GM18519 (cell line): Measurements from ENCODE around the gene ASIC3.

Experiments used
- ATAC-seq: cut with Tn5 transposase; IDR thresholded peaks from one replicate; pipeline ENCODE4 v1.9.1; 2021; ENCODE audit warnings: mild to moderate bottlenecking, moderate library complexity; ENCODE audit not compliant: unreplicated experiment, low FRiP score

Gene ASIC3

DNA sequence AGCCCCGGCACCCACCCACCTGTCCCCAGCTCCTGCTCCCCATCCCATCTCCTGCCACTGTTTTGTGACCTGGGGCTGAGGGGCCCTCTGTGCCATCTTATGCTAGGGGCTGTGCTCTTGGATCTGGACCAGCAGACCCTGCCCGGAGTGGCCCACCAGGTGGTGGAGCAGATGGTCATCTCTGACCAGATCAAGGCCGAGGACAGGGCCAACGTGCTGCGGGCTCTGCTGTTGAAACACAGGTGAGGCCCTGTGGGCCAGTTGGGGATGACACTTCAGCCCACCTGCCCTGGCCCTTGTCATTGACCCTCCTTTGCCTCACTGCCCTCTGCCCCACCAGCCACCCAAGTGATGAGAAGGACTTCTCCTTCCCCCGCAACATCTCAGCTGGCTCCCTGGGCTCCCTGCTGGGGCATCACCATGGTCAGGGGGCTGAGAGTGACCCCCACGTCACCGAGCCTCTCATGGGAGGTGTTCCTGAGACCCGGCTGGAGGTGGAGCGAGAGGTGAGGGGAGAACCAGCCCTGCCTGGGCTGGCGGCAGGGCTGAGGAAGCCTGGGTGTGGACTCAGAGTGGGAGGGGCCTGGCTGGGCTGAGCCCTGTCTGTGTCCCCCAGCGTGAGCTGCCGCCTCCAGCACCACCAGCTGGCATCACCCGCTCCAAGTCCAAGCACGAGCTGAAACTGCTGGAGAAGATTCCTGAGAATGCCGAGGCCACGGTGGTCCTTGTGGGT is 21.7 kb downstream of the ASIC3 start:
- no peak for ATAC-seq

DNA sequence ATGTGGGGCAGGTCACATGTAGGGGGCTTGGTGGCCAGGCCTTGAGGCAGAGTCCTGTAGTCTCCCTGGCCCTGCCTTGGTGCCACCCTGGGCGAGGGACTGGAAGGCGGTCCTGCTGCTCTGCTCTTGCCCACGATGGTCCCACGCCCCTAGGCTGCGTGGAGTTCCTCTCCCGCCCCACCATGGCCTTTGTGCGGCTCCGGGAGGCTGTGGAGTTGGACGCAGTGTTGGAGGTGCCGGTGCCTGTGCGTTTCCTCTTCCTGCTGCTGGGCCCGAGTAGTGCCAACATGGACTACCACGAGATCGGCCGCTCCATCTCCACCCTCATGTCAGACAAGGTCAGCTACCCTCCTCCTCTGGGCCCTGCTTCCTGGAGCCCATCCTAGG is 22.2 kb downstream of the ASIC3 start:
- no peak for ATAC-seq

DNA sequence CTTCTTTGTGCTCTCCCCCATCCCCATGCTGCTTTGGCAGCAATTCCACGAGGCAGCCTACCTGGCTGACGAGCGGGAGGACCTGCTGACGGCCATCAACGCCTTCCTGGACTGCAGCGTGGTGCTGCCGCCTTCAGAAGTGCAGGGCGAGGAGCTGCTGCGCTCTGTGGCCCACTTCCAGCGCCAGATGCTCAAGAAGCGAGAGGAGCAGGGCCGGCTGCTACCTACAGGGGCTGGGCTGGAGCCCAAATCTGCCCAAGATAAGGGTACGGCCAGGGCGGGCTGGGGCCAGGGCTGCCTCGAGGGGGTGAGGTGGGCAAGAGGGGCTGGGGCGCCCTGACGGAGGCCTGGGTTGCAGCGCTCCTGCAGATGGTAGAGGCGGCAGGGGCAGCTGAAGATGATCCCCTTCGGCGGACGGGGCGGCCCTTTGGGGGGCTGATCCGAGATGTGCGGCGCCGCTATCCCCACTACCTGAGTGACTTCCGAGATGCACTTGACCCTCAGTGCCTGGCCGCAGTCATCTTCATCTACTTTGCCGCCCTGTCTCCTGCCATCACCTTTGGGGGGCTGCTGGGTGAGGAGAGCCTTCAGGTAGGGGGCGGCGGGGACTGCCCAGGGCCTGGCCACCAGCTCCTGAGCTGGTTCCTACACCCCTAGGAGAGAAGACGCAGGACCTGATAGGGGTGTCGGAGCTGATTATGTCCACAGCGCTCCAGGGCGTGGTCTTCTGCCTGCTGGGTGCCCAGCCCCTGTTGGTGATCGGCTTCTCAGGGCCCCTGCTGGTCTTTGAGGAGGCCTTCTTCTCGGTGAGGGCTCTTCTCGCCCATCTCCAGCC is 22.9 kb downstream of the ASIC3 start:
- ATAC-seq: no peak

- no peak for ATAC-seq
Observed at GRCh38 chr7:151073990-151074389, 25.7 kb downstream of the ASIC3 start.

DNA sequence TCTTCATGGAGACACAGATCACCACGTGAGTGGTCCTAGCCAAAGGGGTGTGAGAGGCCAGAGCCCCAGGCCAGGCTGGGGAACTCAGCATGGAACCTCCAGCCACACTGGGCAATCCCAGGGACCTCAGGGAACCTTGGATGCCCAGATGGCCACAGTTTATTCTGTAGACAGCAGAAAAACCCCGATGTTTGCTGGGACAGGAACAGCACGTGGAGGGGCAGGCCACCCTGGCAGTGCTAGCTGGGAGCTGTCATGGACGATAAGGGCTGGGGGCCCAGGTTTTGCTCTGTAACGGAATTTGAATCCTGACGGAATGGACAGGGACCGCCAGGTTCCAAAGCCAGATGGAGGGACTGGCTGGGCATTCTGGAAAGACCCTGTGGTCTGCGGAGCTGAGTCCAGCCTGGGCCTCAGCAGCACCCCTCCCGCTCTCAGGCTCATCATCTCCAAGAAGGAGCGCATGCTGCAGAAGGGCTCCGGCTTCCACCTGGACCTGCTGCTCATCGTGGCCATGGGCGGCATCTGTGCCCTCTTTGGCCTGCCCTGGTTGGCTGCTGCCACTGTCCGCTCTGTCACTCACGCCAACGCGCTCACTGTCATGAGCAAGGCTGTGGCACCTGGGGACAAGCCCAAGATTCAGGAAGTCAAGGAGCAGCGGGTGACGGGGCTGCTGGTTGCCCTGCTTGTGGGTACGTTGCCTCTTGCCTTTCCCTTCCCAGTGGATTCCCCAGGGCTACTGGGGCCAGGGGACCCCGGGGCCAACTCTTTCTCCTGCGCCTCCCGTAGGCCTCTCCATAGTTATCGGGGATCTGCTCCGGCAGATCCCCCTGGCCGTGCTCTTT is 26.7 kb downstream of the ASIC3 start:
- no peak for ATAC-seq

DNA sequence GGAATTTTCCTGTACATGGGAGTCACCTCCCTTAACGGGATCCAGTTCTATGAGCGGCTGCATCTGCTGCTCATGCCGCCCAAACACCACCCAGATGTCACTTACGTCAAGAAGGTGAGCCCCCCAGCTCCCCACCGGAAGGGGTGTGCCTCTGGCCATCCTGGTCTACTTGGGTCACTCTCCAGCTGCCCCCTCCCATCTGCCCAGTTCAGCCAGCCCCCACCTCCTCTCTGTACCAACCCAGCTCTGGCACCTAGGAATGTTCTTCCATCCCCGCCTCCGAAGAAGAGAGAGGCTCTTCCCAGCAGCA is 27.3 kb downstream of the ASIC3 start:
- no peak for ATAC-seq

DNA sequence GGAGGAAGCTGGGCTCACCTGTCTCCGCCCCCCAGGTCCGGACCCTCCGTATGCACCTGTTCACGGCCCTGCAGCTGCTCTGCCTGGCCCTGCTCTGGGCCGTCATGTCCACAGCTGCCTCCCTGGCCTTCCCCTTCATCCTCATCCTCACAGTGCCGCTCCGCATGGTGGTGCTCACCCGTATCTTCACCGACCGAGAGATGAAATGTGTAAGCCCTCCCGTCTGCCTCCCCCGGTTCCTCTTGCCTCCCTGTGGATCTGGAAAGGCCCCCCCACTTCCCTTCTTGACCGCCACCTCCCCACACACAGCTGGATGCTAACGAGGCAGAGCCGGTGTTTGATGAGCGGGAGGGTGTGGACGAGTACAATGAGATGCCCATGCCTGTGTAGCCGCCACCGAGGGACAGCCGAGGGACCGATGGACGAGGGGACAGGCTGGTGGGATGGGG is 27.7 kb downstream of the ASIC3 start:
- no peak for ATAC-seq

DNA sequence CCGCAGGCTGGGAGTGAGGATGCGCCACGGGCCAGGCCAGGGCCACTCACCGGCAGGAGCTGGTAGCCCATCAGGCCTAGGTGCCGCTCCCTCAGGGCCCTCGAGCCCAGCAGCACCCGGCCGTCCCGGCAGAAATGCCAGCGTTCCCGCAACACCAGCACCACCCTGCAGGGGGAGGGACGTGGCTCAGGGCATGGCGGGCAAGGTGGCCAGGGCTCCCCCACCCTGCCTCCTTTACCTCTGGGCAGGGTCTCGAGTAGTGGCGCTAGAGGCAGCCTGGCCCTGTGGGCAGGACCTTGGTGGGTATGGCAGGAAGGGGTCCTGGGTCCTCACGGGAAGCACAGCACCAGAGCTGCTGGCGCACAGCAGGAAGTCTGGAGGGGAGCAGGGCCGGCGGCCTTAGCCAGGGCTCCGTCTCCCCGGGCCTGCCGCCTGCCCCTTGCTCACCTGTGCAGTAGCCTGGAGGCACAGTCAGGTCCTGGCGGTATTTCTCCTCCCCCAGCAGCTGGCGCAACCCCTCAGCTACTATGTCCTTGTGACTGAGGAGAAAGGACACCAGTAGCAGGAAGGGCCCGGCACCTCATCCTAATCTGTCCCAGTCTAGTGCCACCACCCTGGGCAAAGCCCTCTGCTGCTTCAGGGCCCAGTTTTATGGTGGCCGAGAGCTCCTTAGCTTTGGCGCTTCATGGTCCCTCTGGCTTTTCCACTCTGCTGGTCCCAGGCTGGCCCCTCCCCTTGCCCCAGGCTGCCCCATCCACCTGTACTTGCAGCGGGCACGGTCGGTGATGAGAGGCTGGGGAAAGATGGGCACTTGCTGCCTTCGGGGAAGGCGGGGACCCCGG is 28.8 kb downstream of the ASIC3 start:
- no peak for ATAC-seq

GRCh38 chr7:151077705-151078232 is 29.4 kb downstream of the ASIC3 start:
- ATAC-seq: no peak

DNA sequence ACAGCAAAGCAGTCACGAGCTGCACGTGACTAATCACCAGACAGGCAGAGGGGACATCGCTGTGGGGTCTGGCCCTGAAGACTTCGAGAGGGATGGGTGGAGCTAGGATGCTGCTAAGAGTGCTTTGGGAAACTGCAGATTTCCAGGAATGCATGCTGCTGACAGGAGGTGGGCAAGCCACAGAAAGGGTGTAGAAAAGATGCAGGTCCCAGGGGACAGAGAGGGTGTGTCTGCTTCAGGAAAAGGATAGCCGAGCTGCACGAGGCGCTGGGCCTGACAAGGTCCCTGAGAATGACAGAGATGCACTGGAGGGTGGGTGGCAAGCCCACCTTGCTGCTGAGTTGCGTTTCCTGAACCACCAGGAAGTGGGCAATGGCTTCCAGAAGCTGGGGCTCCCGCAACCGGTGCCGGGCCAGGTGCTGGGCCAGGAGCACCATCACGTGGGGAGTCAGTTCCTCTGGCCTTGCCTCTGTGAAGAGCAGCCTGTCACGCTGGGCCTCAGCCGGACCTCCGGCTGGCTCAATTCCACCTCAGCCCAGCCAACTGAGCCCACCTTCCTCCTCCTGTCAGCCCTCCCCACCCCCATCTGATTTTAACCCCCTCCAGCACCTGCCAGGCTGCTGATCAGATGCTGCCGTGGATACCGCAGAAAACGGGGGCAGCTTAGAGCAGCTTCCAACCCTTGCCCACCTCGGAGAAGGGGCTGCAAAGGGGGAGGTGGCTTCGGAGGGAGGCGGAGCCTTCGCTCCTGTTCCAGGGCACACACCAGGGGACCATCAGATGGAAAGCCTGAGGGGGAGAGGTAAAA is 30.1 kb downstream of the ASIC3 start:
- ATAC-seq: no peak

- ATAC-seq: no peak
Observed at GRCh38 chr7:151079199-151079910, 31.0 kb downstream of the ASIC3 start.

DNA sequence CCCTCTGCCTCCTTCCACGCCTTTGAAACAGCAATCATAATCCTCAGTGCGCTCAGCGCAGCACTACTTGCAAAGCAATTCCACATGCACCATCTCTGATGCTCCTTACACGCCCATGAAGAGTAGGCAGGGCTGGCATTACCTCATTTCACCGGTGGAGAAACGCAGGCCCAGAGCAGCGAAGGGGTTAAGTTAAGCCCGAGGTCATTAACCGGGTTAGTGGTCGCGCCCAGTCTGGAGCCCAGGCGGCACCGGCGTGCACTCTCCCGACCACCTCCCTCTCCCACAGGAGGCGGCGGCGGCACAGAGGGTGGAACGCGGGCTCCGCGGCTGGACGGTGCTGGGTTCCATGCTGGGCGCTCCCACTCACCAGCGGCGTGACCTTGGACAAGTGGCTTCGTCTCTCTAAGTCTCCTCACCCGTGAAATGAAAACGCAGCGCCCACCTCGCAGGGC is 31.8 kb downstream of the ASIC3 start:
- ATAC-seq: no peak

GRCh38 chr7:151080522-151081169 is 32.3 kb downstream of the ASIC3 start, which contains the start of gene FASTK:
Gene FASTK, minus strand, starts transcription at chr7:151080809. Its CDS starts 43 bp downstream, at chr7:151080766.
- peak; percentile 59 for ATAC-seq

- no peak for ATAC-seq
Observed at GRCh38 chr7:151081170-151082101, 33.1 kb downstream of the ASIC3 start.

- ATAC-seq: no peak
Observed at GRCh38 chr7:151082141-151083070, 34.1 kb downstream of the ASIC3 start.
